Thyroid gland (tissue), 4 donors: ENCODE measurements around the gene MYH14. TPM values are rescaled to one million over a fixed set of nuclear protein-coding genes. Genes with fewer than 3 reads are reported as not detected.

Experiments used
- DNase-seq, 2 donors: peaks; one replicate each; pipeline ENCODE4 v3.0.0-alpha.2; 2019
- H3K27ac ChIP-seq, 3 donors: fragments of 200-600 bp; sonication (generic); 1 replicate in 2 of 3; 2 replicates in 1 of 3; pipeline ENCODE4 v1.5.1; 2016 to 2019; ENCODE audit warnings: mild to moderate bottlenecking in 1 of 3, moderate library complexity in 1 of 3
- H3K27me3 ChIP-seq: fragments of 200-600 bp; sonication (generic); one replicate; pipeline ENCODE4 v1.5.1; 2019
- H3K36me3 ChIP-seq, 2 donors: fragments of 200-600 bp; sonication (generic); one replicate each; pipeline ENCODE4 v1.5.1; 2016 to 2019
- H3K4me1 ChIP-seq, 2 donors: fragments of 200-600 bp; sonication (generic); one replicate each; pipeline ENCODE4 v1.5.1; 2017 to 2019
- H3K4me3 ChIP-seq, 3 donors: fragments of 200-600 bp; sonication (generic); replicated peaks in 1 of 3; 1 replicate in 2 of 3; 2 replicates in 1 of 3; pipeline ENCODE4 v1.5.1; 2016; ENCODE audit warnings: mild to moderate bottlenecking in 1 of 3
- H3K9me3 ChIP-seq: fragments of 200-600 bp; sonication (generic); one replicate; pipeline ENCODE4 v1.5.1; 2017
- CTCF ChIP-seq, 6 experiments: fragments of 200-600 bp in 3 of 6; fragments of 450-650 bp in 3 of 6; sonication (generic) in 3 of 6; IDR thresholded peaks; one replicate each; pipeline ENCODE4 v1.5.1; 2016 to 2019; ENCODE audit warnings: antibody characterized with exemption in 6 of 6, mild to moderate bottlenecking in 2 of 6, inconsistent platforms in 1 of 6, moderate library complexity in 1 of 6
- POLR2A ChIP-seq, 2 donors: fragments of 450-650 bp; IDR thresholded peaks; one replicate each; pipeline ENCODE4 v1.6.1; 2017; ENCODE audit warnings: antibody characterized with exemption in 2 of 2, mild to moderate bottlenecking in 2 of 2, moderate library complexity in 1 of 2
- WGBS, 2 donors: methylation state at CpG; one replicate each; pipeline ENCODE4 v1.1.5; 2017; 5-methylcytosine and 5-hydroxymethylcytosine counted together
- intact Hi-C: fragments of 100-400 bp; cut with DNase I; formaldehyde crosslinking; loops from one replicate; pipeline ENCODE4 v1.15.1; 2023
- total RNA-seq, 4 donors: library from RNA; depleted of rRNA; stranded (reverse); fragments of >200 nt; gene quantifications; one replicate each; pipeline ENCODE4 v1.2.3, GENCODE V29; 2016

The MYH14 gene
- total RNA-seq, 4 donors from 2014 or later = 130 to 361 (median 183) TPM

GRCh38 chr19:50268501-50268900 lies 65.1 kb downstream of the MYH14 start:
- 90 to 97% methylated on average over 5 of the region's 5 CpGs for WGBS, 2 donors
- intact Hi-C loops = no loop called here
- TF ChIP-seq POLR2A (IDR thresholded peaks at IDR 0.05) (no peak), CTCF (IDR thresholded peaks at IDR 0.05) (no peak)

GRCh38 chr19:50269653-50270052 lies 66.2 kb downstream of the MYH14 start:
- H3K27me3 ChIP-seq = no peaks in the 10 kb centered on the region
- no peak for DNase-seq
- H3K4me1 ChIP-seq = no peaks in the 10 kb centered on the region
- H3K27ac ChIP-seq = no peak overlapping the region
- WGBS, 2 donors = 68 to 83% methylated on average over 2 of the region's 2 CpGs
- H3K36me3 ChIP-seq = peaks cover 39 to 44% of the 10 kb centered on the region in 2 donors
- intact Hi-C loops = no loop called here
- no peaks in the 10 kb centered on the region for H3K9me3 ChIP-seq
- H3K4me3 ChIP-seq = no peak overlapping the region
- TF ChIP-seq POLR2A (IDR thresholded peaks at IDR 0.05) (no peak), CTCF (IDR thresholded peaks at IDR 0.05) (no peak)

More at GRCh38 chr19:50268501-50268900, 65.1 kb downstream of the MYH14 start:
- Histone ChIP-seq H3K27ac (no peak overlapping the region), H3K27me3 (no peaks in the 10 kb centered on the region), H3K36me3 (peaks cover 38 to 45% of the 10 kb centered on the region in 2 donors), H3K4me1 (no peaks in the 10 kb centered on the region), H3K9me3 (no peaks in the 10 kb centered on the region), H3K4me3 (no peak overlapping the region)
- peak in 1 of 2 donors; percentile 7 for DNase-seq

- intact Hi-C loops = no loop called here
- no peaks in the 10 kb centered on the region for H3K4me1 ChIP-seq
- no peak overlapping the region for H3K4me3 ChIP-seq
- H3K27ac ChIP-seq = no peak overlapping the region
- peaks cover 47 to 52% of the 10 kb centered on the region in 2 donors for H3K36me3 ChIP-seq
- 92 to 93% methylated on average over 14 of the region's 14 CpGs for WGBS, 2 donors
- no peaks in the 10 kb centered on the region for H3K9me3 ChIP-seq
- H3K27me3 ChIP-seq = no peaks in the 10 kb centered on the region
- TF ChIP-seq POLR2A (IDR thresholded peaks at IDR 0.05) (no peak), CTCF (IDR thresholded peaks at IDR 0.05) (no peak)
- no peak for DNase-seq
These were observed 69.0 kb downstream of the MYH14 start for GRCh38 chr19:50272263-50272897.

GRCh38 chr19:50273821-50274220 lies 70.4 kb downstream of the MYH14 start:
- Histone ChIP-seq H3K4me3 (no peak overlapping the region), H3K4me1 (no peaks in the 10 kb centered on the region), H3K27me3 (no peaks in the 10 kb centered on the region), H3K9me3 (no peaks in the 10 kb centered on the region), H3K36me3 (peaks cover 47 to 48% of the 10 kb centered on the region in 2 donors), H3K27ac (no peak overlapping the region)
- no peak for DNase-seq
- 94 to 95% methylated on average over 7 of the region's 7 CpGs for WGBS, 2 donors
- no peak for TF ChIP-seq POLR2A (IDR thresholded peaks at IDR 0.05)
- TF ChIP-seq CTCF (IDR thresholded peaks at IDR 0.05) = no peak
- intact Hi-C loops = no loop called here

GRCh38 chr19:50275577-50276368 lies 72.4 kb downstream of the MYH14 start:
- H3K4me1 ChIP-seq = no peaks in the 10 kb centered on the region
- intact Hi-C loops = no loop called here
- no peak for TF ChIP-seq CTCF (IDR thresholded peaks at IDR 0.05)
- TF ChIP-seq POLR2A (IDR thresholded peaks at IDR 0.05) = no peak
- no peaks in the 10 kb centered on the region for H3K9me3 ChIP-seq
- peaks cover 50 to 57% of the 10 kb centered on the region in 2 donors for H3K36me3 ChIP-seq
- no peak overlapping the region for H3K27ac ChIP-seq
- DNase-seq = peak; percentile 72 to 74
- no peak overlapping the region for H3K4me3 ChIP-seq
- 34 to 65% methylated on average over 13 to 19 of the region's 26 CpGs for WGBS, 2 donors
- no peaks in the 10 kb centered on the region for H3K27me3 ChIP-seq
